Measurements from ENCODE around the gene TMEM209.

TMEM209 gene

GRCh38 chr7:130143334-130143732, 61.9 kb downstream of the TMEM209 start:
- Histone ChIP-seq H4K5ac (ENCODE audit: low read length) (no peak overlapping the region), H3K4me3 (ENCODE audit: low read length) (no peak overlapping the region), H3K79me1 (ENCODE audit: low read length) (no peaks in the 10 kb centered on the region), H3K36me3 (ENCODE audit: control insufficient read depth, insufficient read depth, low read length) (no peaks in the 10 kb centered on the region), H2BK15ac (replicated peaks; ENCODE audit: low read depth) (no peak overlapping the region), H4K8ac (ENCODE audit: low read depth, low read length) (no peak overlapping the region), H3K4ac (ENCODE audit: low read depth, low read length) (no peak overlapping the region), H3K4me1 (ENCODE audit: control insufficient read depth, low read depth, low read length) (no peaks in the 10 kb centered on the region), H2BK5ac (ENCODE audit: low read length) (no peak overlapping the region), H3K4me2 (ENCODE audit: low read length) (no peak overlapping the region), H3K9ac (ENCODE audit: low read length) (no peak overlapping the region), H3K27ac (ENCODE audit: low read depth, low read length) (no peak overlapping the region), H2AK5ac (ENCODE audit: low read length) (no peak overlapping the region), H2BK120ac (ENCODE audit: low read depth, low read length) (no peak overlapping the region), H3K23ac (ENCODE audit: low read length) (no peak overlapping the region), H3K27me3 (ENCODE audit: insufficient read depth, low read length, poor library complexity) (no peaks in the 10 kb centered on the region), H3K18ac (ENCODE audit: low read length) (no peak overlapping the region), H3K79me2 (ENCODE audit: control insufficient read depth, insufficient read depth, low read length) (no peaks in the 10 kb centered on the region), H3K56ac (ENCODE audit: low read length) (no peak overlapping the region)
- no CpG with 5 or more reads among the region's 5 CpGs for WGBS (ENCODE audit: extremely low coverage, insufficient coverage, low lambda C conversion rate)
- DNase-seq, result no peak

DNA sequence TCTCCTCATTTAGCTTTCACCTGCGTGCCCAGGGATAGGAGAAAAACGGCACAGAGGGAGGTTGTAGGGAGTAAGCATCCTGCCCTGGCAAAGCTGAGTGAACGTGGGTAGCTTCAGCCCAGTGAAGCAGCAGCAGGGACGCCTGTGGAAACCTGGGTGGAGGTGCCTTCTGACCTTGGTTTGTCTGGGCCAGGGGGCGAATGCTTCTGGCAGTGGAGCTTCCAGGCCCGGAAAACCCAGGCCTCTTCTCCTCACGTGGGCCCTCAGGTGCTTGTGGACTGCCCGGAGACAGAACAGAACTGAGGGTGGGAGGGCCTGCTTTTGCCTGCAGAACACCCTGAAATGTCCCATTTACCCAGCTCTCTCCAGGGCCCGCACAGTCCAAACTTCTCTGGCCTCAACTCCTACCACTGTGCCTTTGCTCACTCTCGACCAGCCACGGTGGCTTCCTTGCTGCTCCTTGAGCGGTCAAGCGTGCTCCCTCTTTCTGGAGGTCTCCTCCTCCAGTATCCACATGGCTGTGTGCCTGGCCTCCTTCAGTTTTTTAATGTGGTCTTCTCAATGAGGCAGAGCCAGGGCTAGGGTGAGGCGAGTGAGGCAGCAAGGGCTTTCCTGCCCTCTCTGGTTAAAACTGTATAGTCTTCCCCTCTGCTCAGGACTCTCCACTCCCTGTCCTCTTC, 62.4 kb downstream of the TMEM209 start:
- Histone ChIP-seq H2BK15ac (replicated peaks; ENCODE audit: low read depth) (no peak overlapping the region), H4K5ac (ENCODE audit: low read length) (no peak overlapping the region), H3K4me3 (ENCODE audit: low read length) (no peak overlapping the region), H2BK5ac (ENCODE audit: low read length) (no peak overlapping the region), H2BK120ac (ENCODE audit: low read depth, low read length) (no peak overlapping the region), H4K8ac (ENCODE audit: low read depth, low read length) (no peak overlapping the region), H3K4ac (ENCODE audit: low read depth, low read length) (no peak overlapping the region), H3K4me1 (ENCODE audit: control insufficient read depth, low read depth, low read length) (no peaks in the 10 kb centered on the region), H3K56ac (ENCODE audit: low read length) (no peak overlapping the region), H3K79me2 (ENCODE audit: control insufficient read depth, insufficient read depth, low read length) (no peaks in the 10 kb centered on the region), H3K9ac (ENCODE audit: low read length) (no peak overlapping the region), H3K36me3 (ENCODE audit: control insufficient read depth, insufficient read depth, low read length) (no peaks in the 10 kb centered on the region), H2AK5ac (ENCODE audit: low read length) (no peak overlapping the region), H3K27ac (ENCODE audit: low read depth, low read length) (no peak overlapping the region), H3K4me2 (ENCODE audit: low read length) (no peak overlapping the region), H3K23ac (ENCODE audit: low read length) (no peak overlapping the region), H3K79me1 (ENCODE audit: low read length) (no peaks in the 10 kb centered on the region), H3K18ac (ENCODE audit: low read length) (no peak overlapping the region), H3K27me3 (ENCODE audit: insufficient read depth, low read length, poor library complexity) (no peaks in the 10 kb centered on the region)
- DNase-seq, result no peak
- no CpG with 5 or more reads among the region's 14 CpGs for WGBS (ENCODE audit: extremely low coverage, insufficient coverage, low lambda C conversion rate)

- H3K4ac ChIP-seq (ENCODE audit: low read depth, low read length), result no peak overlapping the region
- no peak overlapping the region for H2BK15ac ChIP-seq (replicated peaks; ENCODE audit: low read depth)
- peak overlapping the region; percentile 93 for H3K56ac ChIP-seq (ENCODE audit: low read length)
- H2BK5ac ChIP-seq (ENCODE audit: low read length), result no peak overlapping the region
- H3K9ac ChIP-seq (ENCODE audit: low read length), result peak overlapping the region; percentile 36
- DNase-seq, result no peak
- no peak overlapping the region for H3K18ac ChIP-seq (ENCODE audit: low read length)
- no peak overlapping the region for H2AK5ac ChIP-seq (ENCODE audit: low read length)
- no CpG with 5 or more reads among the region's 17 CpGs for WGBS (ENCODE audit: extremely low coverage, insufficient coverage, low lambda C conversion rate)
- H3K4me3 ChIP-seq (ENCODE audit: low read length), result no peak overlapping the region
- no peak overlapping the region for H4K5ac ChIP-seq (ENCODE audit: low read length)
- H3K4me2 ChIP-seq (ENCODE audit: low read length), result peak overlapping the region; percentile 87
- H3K4me1 ChIP-seq (ENCODE audit: control insufficient read depth, low read depth, low read length), result no peaks in the 10 kb centered on the region
- no peaks in the 10 kb centered on the region for H3K27me3 ChIP-seq (ENCODE audit: insufficient read depth, low read length, poor library complexity)
- H3K23ac ChIP-seq (ENCODE audit: low read length), result no peak overlapping the region
- H3K36me3 ChIP-seq (ENCODE audit: control insufficient read depth, insufficient read depth, low read length), result no peaks in the 10 kb centered on the region
- no peak overlapping the region for H4K8ac ChIP-seq (ENCODE audit: low read depth, low read length)
- H3K27ac ChIP-seq (ENCODE audit: low read depth, low read length), result no peak overlapping the region
- no peaks in the 10 kb centered on the region for H3K79me2 ChIP-seq (ENCODE audit: control insufficient read depth, insufficient read depth, low read length)
- no peaks in the 10 kb centered on the region for H3K79me1 ChIP-seq (ENCODE audit: low read length)
- H2BK120ac ChIP-seq (ENCODE audit: low read depth, low read length), result no peak overlapping the region
Observed at GRCh38 chr7:130141884-130142653, 63.1 kb downstream of the TMEM209 start.

GRCh38 chr7:130141161-130141883, 63.9 kb downstream of the TMEM209 start:
- no peak overlapping the region for H4K8ac ChIP-seq (ENCODE audit: low read depth, low read length)
- peak overlapping the region; percentile 93 for H3K56ac ChIP-seq (ENCODE audit: low read length)
- peak overlapping the region; percentile 45 for H3K18ac ChIP-seq (ENCODE audit: low read length)
- no CpG with 5 or more reads among the region's 39 CpGs for WGBS (ENCODE audit: extremely low coverage, insufficient coverage, low lambda C conversion rate)
- H2BK5ac ChIP-seq (ENCODE audit: low read length), result peak overlapping the region; percentile 62
- no peak overlapping the region for H2BK15ac ChIP-seq (replicated peaks; ENCODE audit: low read depth)
- no peaks in the 10 kb centered on the region for H3K27me3 ChIP-seq (ENCODE audit: insufficient read depth, low read length, poor library complexity)
- H3K23ac ChIP-seq (ENCODE audit: low read length), result no peak overlapping the region
- peak; percentile 96 for DNase-seq
- H3K4me2 ChIP-seq (ENCODE audit: low read length), result peak overlapping the region; percentile 87
- H3K79me2 ChIP-seq (ENCODE audit: control insufficient read depth, insufficient read depth, low read length), result no peaks in the 10 kb centered on the region
- no peaks in the 10 kb centered on the region for H3K4me1 ChIP-seq (ENCODE audit: control insufficient read depth, low read depth, low read length)
- no peaks in the 10 kb centered on the region for H3K36me3 ChIP-seq (ENCODE audit: control insufficient read depth, insufficient read depth, low read length)
- no peak overlapping the region for H3K27ac ChIP-seq (ENCODE audit: low read depth, low read length)
- peak overlapping the region; percentile 39 for H3K4me3 ChIP-seq (ENCODE audit: low read length)
- H2AK5ac ChIP-seq (ENCODE audit: low read length), result no peak overlapping the region
- H3K4ac ChIP-seq (ENCODE audit: low read depth, low read length), result peak overlapping the region; percentile 56
- H3K79me1 ChIP-seq (ENCODE audit: low read length), result no peaks in the 10 kb centered on the region
- H4K5ac ChIP-seq (ENCODE audit: low read length), result no peak overlapping the region
- peak overlapping the region; percentile 84 for H3K9ac ChIP-seq (ENCODE audit: low read length)
- no peak overlapping the region for H2BK120ac ChIP-seq (ENCODE audit: low read depth, low read length)

- Histone ChIP-seq H3K4me2 (ENCODE audit: low read length) (peak overlapping the region; percentile 87), H3K9ac (ENCODE audit: low read length) (peak overlapping the region; percentile 84), H2BK15ac (replicated peaks; ENCODE audit: low read depth) (no peak overlapping the region), H3K79me1 (ENCODE audit: low read length) (no peaks in the 10 kb centered on the region), H3K27ac (ENCODE audit: low read depth, low read length) (no peak overlapping the region), H2BK120ac (ENCODE audit: low read depth, low read length) (no peak overlapping the region), H3K36me3 (ENCODE audit: control insufficient read depth, insufficient read depth, low read length) (no peaks in the 10 kb centered on the region), H2BK5ac (ENCODE audit: low read length) (no peak overlapping the region), H3K4me3 (ENCODE audit: low read length) (no peak overlapping the region), H2AK5ac (ENCODE audit: low read length) (no peak overlapping the region), H3K79me2 (ENCODE audit: control insufficient read depth, insufficient read depth, low read length) (no peaks in the 10 kb centered on the region), H3K18ac (ENCODE audit: low read length) (peak overlapping the region; percentile 45), H4K8ac (ENCODE audit: low read depth, low read length) (no peak overlapping the region), H4K5ac (ENCODE audit: low read length) (no peak overlapping the region), H3K27me3 (ENCODE audit: insufficient read depth, low read length, poor library complexity) (no peaks in the 10 kb centered on the region), H3K23ac (ENCODE audit: low read length) (no peak overlapping the region), H3K56ac (ENCODE audit: low read length) (peak overlapping the region; percentile 93), H3K4ac (ENCODE audit: low read depth, low read length) (peak overlapping the region; percentile 41), H3K4me1 (ENCODE audit: control insufficient read depth, low read depth, low read length) (no peaks in the 10 kb centered on the region)
- no CpG with 5 or more reads among the region's 47 CpGs for WGBS (ENCODE audit: extremely low coverage, insufficient coverage, low lambda C conversion rate)
- DNase-seq, result peak; percentile 48
Observed at GRCh38 chr7:130140551-130141160, 64.5 kb downstream of the TMEM209 start.

Data from mesendoderm (in vitro differentiated cells).